MCF 10A (cell line): ENCODE data around the gene THY1. TPM values are rescaled to one million over a fixed set of nuclear protein-coding genes. Genes with fewer than 3 reads are reported as not detected.

Experiments used
- BruUV-seq: library from RNA; stranded (reverse); fragments of 400-500 nt; replicated peaks from 2 replicates; lab custom pipeline; 2021; lab: Mats Ljungman, UMichigan
- CTCF ChIA-PET: fragments of 300-600 bp; sonication (Branson Sonifier 250); formaldehyde crosslinking; extraction: SDS; loops from one replicate; lab custom pipeline; 2021; ENCODE audit warnings: antibody characterized with exemption, inconsistent platforms; lab: Yijun Ruan, JAX
- POLR2A ChIA-PET: fragments of 300-600, 350-650 bp; sonication (Branson Sonifier 250); formaldehyde crosslinking; extraction: SDS; loops from one replicate; lab custom pipeline; 2020; ENCODE audit warnings: antibody characterized with exemption, inconsistent platforms; lab: Yijun Ruan, JAX
- DNase-seq: peaks from one replicate; pipeline ENCODE4 v3.0.0-alpha.2; 2018; ENCODE audit not compliant: unreplicated experiment
- H3K27ac Mint-ChIP-seq: one replicate; pipeline ENCODE4 v1.8.0; 2022; ENCODE audit warnings: mild to moderate bottlenecking, low read depth, mixed read lengths; ENCODE audit not compliant: unreplicated experiment
- H3K27me3 Mint-ChIP-seq: one replicate; pipeline ENCODE4 v1.8.0; 2022; ENCODE audit warnings: mixed read lengths; ENCODE audit not compliant: insufficient read depth, unreplicated experiment
- H3K36me3 Mint-ChIP-seq: one replicate; pipeline ENCODE4 v1.8.0; 2022; ENCODE audit warnings: mild to moderate bottlenecking, moderate library complexity, mixed read lengths; ENCODE audit not compliant: insufficient read depth, unreplicated experiment
- H3K4me1 Mint-ChIP-seq: one replicate; pipeline ENCODE4 v1.8.0; 2022; ENCODE audit warnings: mixed read lengths; ENCODE audit not compliant: insufficient read depth, unreplicated experiment
- H3K4me3 Mint-ChIP-seq: one replicate; pipeline ENCODE4 v1.8.0; 2022; ENCODE audit warnings: mild to moderate bottlenecking, moderate library complexity, mixed read lengths; ENCODE audit not compliant: unreplicated experiment
- H3K9me3 Mint-ChIP-seq: one replicate; pipeline ENCODE4 v1.8.0; 2022; ENCODE audit warnings: mixed read lengths; ENCODE audit not compliant: unreplicated experiment
- CTCF ChIP-seq: fragments of 200-600 bp; IDR thresholded peaks from one replicate; pipeline ENCODE4 v1.8.0; 2022; ENCODE audit warnings: antibody characterized with exemption, mild to moderate bottlenecking; ENCODE audit not compliant: unreplicated experiment
- intact Hi-C: fragments of 100-400 bp; cut with micrococcal nuclease; formaldehyde crosslinking; loops from 2 replicates; pipeline ENCODE4 v1.14.1; 2022
- total RNA-seq: library from RNA; stranded (reverse); gene quantifications from 2 replicates; pipeline ENCODE4 v1.2.3, GENCODE V29; 2022

Gene THY1
- total RNA-seq, 1 experiment from 2014 or later: not detected

- no peak for DNase-seq
- H3K4me1 Mint-ChIP-seq: peaks cover 28% of the 10 kb centered on the region
- H3K27ac Mint-ChIP-seq: no peak overlapping the region
- no peak overlapping the region for H3K4me3 Mint-ChIP-seq
- no TSS peak for BruUV-seq
- TF ChIP-seq CTCF: no peak
- CTCF ChIA-PET: no interaction called here
- peaks cover 6% of the 10 kb centered on the region for H3K36me3 Mint-ChIP-seq
- intact Hi-C loops: no loop called here
- POLR2A ChIA-PET: no interaction called here
- H3K27me3 Mint-ChIP-seq: no peaks in the 10 kb centered on the region
- no peaks in the 10 kb centered on the region for H3K9me3 Mint-ChIP-seq
Observed at GRCh38 chr11:119436093-119436492, 13.1 kb upstream of the THY1 start.

GRCh38 chr11:119434591-119435330, 11.8 kb upstream of the THY1 start:
- Mint-ChIP-seq H3K4me3 (no peak overlapping the region), H3K4me1 (peaks cover 31% of the 10 kb centered on the region), H3K27me3 (no peaks in the 10 kb centered on the region), H3K36me3 (peaks cover 6% of the 10 kb centered on the region), H3K27ac (no peak overlapping the region), H3K9me3 (no peaks in the 10 kb centered on the region)
- POLR2A ChIA-PET: interaction anchor here (0.5 kb wide), 1 partner anchor 653 kb away, joined by 4 read pairs; no protein-coding TSS in a partner anchor
- intact Hi-C loops: no loop called here
- CTCF ChIA-PET: interaction anchor here (0.7 to 1.4 kb wide), 5 partner anchors 13 to 79 kb away, joined by 3 to 6 read pairs (median 3); partner anchors contain the start of gene USP2
- BruUV-seq: no TSS peak
- no peak for DNase-seq
- TF ChIP-seq CTCF: no peak

GRCh38 chr11:119433358-119433725, 10.4 kb upstream of the THY1 start:
- Mint-ChIP-seq H3K36me3 (peaks cover 6% of the 10 kb centered on the region), H3K4me1 (peaks cover 32% of the 10 kb centered on the region), H3K27ac (no peak overlapping the region), H3K9me3 (no peaks in the 10 kb centered on the region), H3K4me3 (peak overlapping the region; percentile 60), H3K27me3 (no peaks in the 10 kb centered on the region)
- ChIA-PET POLR2A (interaction anchor here (1.1 to 2.3 kb wide), 3 partner anchors 37 to 436 kb away, joined by 3 to 7 read pairs (median 5); partner anchors contain the start of gene CENATAC), CTCF (interaction anchor here (0.8 to 1.9 kb wide), 6 partner anchors 30 to 776 kb away, joined by 3 to 13 read pairs (median 5); no protein-coding TSS in a partner anchor)
- no peak for TF ChIP-seq CTCF
- peak; percentile 76 for DNase-seq
- intact Hi-C loops: loop anchor here (2.0 kb wide), 2 partner anchors 41 to 53 kb away; partner anchors contain the start of gene USP2
- no TSS peak for BruUV-seq
